Left lobe of liver (tissue), 2 donors: Measurements from ENCODE around the gene SRMS. TPM values are rescaled to one million over a fixed set of nuclear protein-coding genes. Genes with fewer than 3 reads are reported as not detected.

Experiments used
- ATAC-seq: fragments of 200-7000 bp; cut with Tn5 transposase; one replicate; pipeline ENCODE4 v1.9.1; 2020; ENCODE audit warnings: mild to moderate bottlenecking, moderate library complexity
- DNase-seq: peaks from one replicate; pipeline ENCODE4 v3.0.0-alpha.2; 2020; ENCODE audit warnings: low spot score
- total RNA-seq: library from RNA; stranded (reverse); gene quantifications from one replicate; pipeline ENCODE4 v1.2.1, GENCODE V29; 2021
- donor health status: DM: no; HTN: no; CAD: no; lungs with moderate emphysema.
- donor health status: DM: no; HTN: yes; CAD: no.

Gene SRMS
- total RNA-seq, 1 donor from 2014 or later = not detected

- no peak for ATAC-seq
Observed at GRCh38 chr20:63505723-63506122, 41.8 kb downstream of the SRMS start.

GRCh38 chr20:63505281-63505680 lies 42.3 kb downstream of the SRMS start:
- DNase-seq = no peak
- ATAC-seq = no peak

More at GRCh38 chr20:63505723-63506122, 41.8 kb downstream of the SRMS start:
- no peak for DNase-seq

- no peak for ATAC-seq
- DNase-seq = no peak
Observed at GRCh38 chr20:63504642-63505041, 42.9 kb downstream of the SRMS start.

GRCh38 chr20:63503524-63503923 lies 44.0 kb downstream of the SRMS start:
- no peak for ATAC-seq

GRCh38 chr20:63502671-63503172 lies 44.8 kb downstream of the SRMS start:
- DNase-seq (no peak), ATAC-seq (no peak)

More at GRCh38 chr20:63503524-63503923, 44.0 kb downstream of the SRMS start:
- no peak for DNase-seq

DNA sequence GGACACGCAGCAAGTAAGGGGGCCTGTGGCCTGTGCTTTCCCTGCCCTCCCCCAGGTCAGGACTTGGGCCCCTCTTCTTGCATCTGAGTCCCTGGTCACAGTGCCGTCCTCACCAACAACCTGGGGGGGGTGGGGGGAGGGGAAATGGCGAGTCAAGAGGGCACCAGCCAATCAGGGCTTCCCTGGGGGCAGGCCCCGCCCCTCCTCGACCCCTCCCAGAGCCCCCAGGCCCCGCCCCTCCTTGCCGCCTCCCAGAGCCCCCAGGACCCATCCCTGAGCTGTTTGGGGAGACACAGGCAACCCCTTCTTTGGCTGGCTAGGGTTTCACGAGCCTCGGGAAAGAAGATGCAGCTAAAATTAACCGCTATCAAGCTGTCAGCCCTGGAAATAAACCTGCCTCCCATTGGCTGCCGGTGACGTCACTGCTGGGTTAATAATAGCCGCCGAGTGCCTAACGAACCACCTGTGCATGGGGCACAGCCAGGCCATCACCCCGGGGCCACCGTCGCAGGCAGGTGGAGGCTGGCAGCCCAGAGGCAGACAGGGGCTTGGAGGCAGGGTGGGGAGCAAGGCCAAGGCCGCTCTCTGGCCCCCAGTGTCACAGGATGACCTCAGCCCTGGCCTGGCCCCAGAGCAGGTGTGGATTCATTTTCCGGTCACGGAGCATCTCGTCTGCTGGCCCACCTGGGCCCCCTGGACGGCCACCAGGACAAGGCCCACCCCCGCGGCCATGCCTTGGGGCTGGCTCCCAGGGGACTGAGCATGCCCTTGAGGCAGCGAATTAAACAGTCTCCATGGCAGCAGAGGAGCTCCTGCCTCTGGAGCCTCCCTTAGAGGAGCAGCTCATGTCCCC lies 45.5 kb downstream of the SRMS start:
- no peak for ATAC-seq
- DNase-seq = no peak

DNA sequence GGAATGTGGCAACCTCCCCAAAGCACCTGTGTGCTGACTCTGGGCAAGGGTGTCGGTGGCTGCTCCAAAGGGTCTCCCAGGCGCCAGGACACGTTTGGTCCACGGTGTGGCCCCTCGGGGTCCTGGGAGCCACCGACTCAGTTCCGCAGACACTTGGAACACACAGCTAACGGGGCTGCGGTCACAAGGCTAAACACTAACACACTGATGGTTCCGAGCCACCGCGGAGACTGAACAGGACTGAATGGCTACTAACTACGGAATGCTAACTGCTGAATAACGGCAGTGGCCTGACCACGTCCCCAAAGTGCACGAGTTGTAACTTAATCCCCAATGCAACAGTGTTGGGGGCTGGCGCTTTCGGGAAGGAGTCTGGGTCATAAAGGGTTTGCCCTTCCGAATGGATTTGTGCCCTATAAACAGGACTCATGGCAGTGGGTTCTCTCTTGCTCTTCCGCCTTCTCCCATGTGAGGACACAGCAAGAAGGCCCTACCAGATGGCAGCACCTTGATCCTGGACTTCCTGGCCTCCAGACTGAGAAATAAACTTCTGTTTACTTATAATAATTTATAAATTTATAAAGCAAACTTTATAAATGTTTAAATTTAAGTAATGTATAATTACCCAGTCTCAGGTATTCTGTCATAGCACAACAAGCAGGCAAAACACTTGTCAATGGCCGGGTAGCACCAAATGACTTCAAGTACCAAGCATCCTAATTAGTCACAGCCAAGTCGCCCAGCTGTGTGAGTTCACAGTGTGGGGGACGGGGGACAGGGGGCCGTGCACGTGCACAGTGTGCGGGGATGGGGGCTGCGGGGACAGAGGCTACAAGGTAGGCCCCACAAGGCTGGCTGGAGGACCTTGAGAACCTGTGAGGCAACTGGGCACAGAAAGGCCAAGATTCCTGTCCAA lies 46.4 kb downstream of the SRMS start:
- DNase-seq = no peak

DNA sequence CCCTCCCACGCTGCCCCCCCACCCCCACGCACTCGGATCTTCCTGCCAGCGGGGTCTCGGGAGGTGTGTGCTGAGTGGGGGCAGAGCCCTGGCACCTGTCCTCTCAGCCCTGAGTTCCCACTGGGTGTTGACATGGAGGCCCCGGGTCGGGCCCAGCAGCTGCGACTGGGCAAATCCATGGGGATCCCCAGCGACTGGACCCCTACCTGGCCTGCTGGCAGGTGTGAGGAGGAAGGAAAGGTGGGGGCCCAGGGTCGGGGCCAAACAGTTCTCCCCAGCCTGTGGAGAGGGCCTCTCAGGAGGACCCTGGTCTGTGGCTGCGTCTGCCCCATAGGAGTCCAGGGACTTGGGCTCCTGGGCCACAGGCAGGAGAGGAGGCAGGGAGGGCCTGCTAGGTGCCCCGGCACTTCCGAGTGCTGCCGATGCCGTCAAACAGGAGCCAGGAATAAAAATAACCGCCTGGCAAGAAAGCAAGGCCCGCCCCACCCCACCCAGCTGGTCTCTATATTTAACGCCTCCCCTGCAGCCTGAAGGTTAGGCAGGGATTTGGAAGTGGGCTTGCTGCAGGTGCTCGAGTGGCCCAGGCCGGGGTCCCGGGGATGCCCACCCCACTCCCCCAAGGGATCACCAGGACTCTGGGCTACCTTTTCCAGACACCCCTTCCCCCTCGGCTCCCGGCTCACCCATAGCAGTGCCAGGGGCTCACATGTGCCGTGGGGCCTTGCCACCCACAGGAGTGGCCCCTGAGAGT lies 47.2 kb downstream of the SRMS start:
- no peak for ATAC-seq
- no peak for DNase-seq

More for the DNA sequence above, 46.4 kb downstream of the SRMS start:
- ATAC-seq = no peak

DNA sequence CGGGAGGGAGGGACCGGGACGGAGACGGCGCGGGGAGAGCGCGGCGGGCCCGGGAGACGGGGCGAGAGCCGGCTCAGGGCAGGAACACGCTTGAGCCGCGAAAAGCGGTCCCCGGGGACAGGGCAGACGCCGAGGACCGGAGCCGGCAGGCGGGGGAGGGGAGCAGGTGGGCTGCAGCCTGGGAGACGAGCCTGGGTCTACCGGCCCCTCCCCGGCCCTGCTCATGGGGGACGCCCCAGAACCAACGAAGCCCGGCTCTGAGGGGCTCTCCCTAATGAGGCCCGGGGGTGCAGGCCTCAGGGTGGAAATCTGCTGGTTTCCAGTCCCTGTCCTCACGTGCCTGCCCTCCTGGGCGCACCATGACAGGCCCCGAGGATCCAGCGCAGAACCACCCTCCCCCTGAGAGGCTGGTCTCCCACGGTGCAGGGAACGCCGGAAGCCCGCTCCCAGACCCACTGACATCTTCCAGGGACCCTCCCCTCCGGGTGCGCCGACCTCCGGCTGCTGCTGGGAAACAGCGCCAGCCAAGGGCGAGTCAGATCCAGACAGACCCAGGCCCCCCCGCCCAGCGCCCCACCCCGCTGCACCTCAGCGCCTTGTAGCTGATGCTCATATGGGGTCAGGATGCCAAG lies 48.1 kb downstream of the SRMS start:
- ATAC-seq (no peak), DNase-seq (no peak)

GRCh38 chr20:63498960-63499337 lies 48.6 kb downstream of the SRMS start, which contains the start of gene EEF1A2:
Gene EEF1A2 (minus strand): TSS chr20:63499083. CDS start chr20:63497763, 1,320 bp downstream.
- DNase-seq (no peak), ATAC-seq (no peak)

GRCh38 chr20:63497946-63498935 lies 49.3 kb downstream of the SRMS start:
- DNase-seq (no peak), ATAC-seq (no peak)

DNA sequence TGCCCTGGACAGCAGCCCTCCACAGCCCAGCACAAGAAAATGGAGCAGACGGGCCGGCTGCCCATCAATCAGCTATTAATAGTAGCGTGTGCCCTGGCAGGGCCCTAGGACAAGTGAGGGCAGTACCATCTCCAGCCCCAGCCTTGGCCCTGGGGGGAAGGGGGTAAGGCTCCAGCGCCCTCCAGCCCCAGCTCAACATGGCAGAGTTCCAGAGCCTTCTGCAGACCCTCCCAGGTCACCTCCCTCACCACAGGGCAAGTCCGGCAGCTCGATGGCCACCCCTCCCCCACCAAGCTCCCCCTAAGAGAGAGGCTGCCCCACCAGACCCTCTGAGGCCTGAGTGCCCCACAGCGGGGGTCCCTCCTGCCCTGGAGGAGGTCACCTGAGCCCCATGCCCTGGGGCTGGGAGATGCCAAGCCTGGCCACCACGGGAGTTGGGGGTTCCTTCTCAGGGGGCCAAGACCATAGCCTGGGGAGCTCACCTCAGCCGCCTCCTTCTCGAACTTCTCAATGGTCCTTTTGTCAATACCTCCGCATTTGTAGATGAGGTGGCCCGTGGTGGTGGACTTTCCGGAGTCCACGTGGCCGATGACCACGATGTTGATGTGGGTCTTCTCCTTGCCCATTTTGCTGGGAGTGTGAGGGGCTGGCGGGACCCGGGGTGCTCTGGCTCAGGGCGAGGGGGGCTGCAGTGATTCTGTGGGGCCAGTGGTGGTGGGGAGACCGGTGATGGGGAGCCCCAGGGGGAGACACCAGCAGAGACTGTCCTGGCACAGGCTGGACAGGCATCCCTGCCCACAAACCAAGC lies 50.2 kb downstream of the SRMS start:
- no peak for ATAC-seq
- no peak for DNase-seq

- peak; percentile 68 for ATAC-seq
- no peak for DNase-seq
Observed at GRCh38 chr20:63496596-63497120, 50.9 kb downstream of the SRMS start.

GRCh38 chr20:63495741-63496595 lies 51.6 kb downstream of the SRMS start:
- ATAC-seq (peak; percentile 83), DNase-seq (peak; percentile 67)

DNA sequence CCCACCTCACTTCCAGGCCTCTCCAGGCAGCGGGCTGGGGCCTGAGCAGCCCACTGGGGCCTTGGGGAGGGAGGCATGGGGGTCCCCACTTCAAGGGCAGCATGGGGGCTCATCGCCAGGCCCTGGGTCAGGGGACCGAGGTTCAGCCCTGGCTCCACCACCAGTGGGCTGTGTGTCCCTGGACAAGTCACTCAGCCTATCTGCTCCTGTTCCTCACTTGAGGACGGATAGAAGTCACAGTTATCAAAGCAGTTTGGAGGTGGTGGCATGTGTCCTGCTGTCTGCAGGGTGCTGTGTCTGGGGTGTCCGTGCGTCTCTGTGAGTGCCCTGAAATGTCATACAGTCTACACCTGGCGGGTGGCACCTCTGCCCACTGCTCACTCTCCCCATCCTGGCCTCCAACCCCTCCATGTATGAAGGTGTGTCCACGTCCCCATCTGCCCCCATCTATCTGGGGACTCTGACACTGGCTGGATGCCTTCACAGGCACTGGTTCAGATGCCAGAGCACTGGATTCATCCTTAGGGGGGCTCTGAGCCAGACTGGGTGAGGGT lies 52.3 kb downstream of the SRMS start:
- ATAC-seq = no peak
- DNase-seq = no peak

- DNase-seq (no peak), ATAC-seq (no peak)
Observed at GRCh38 chr20:63494420-63495166, 53.0 kb downstream of the SRMS start.
